HEK293 (cell line): ENCODE results near the gene VTI1B.

Experiments
- CTCF ChIA-PET: fragments of 350-600 bp; formaldehyde crosslinking; extraction: SDS; loops from one replicate; lab custom pipeline; 2021; ENCODE audit warnings: antibody characterized with exemption; lab: Yijun Ruan, JAX
- POLR2A ChIA-PET: fragments of 300-600 bp; formaldehyde crosslinking; extraction: SDS; loops from one replicate; lab custom pipeline; 2020; ENCODE audit warnings: antibody characterized with exemption, inconsistent platforms; lab: Yijun Ruan, JAX
- H3K27ac ChIP-seq: fragments of 200-500 bp; sonication (Bioruptor generic); 2 replicates; pipeline ENCODE4 v1.5.1; 2014; ENCODE audit warnings: low read depth, low read length, control low read depth, inconsistent platforms; ENCODE audit errors: extremely low read depth
- H3K36me3 ChIP-seq, 2 experiments: fragments of 200-500 bp in 1 of 2; sonication (Bioruptor generic) in 1 of 2; 1 replicate in 1 of 2; 2 replicates in 1 of 2; pipeline ENCODE4 v1.5.1; 2014 to 2017; ENCODE audit warnings: inconsistent platforms in 2 of 2, low read length in 2 of 2; ENCODE audit not compliant: control insufficient read depth in 2 of 2, insufficient read depth in 1 of 2
- H3K4me1 ChIP-seq: fragments of 200-500 bp; sonication (Bioruptor generic); 2 replicates; pipeline ENCODE4 v1.5.1; 2014; ENCODE audit warnings: mild to moderate bottlenecking, low read length, inconsistent platforms; ENCODE audit not compliant: control insufficient read depth, insufficient read depth
- H3K4me3 ChIP-seq: 2 replicates; pipeline ENCODE4 v1.5.1; 2011; ENCODE audit warnings: low read depth, mild to moderate bottlenecking, control low read depth, low read length, moderate library complexity
- H3K9me3 ChIP-seq: fragments of 200-500 bp; sonication (Bioruptor generic); 2 replicates; pipeline ENCODE4 v1.5.1; 2014; ENCODE audit warnings: low read depth, low read length, inconsistent platforms; ENCODE audit not compliant: control insufficient read depth, insufficient read depth
- IKZF3 ChIP-seq: fragments of 450-650 bp; IDR thresholded peaks from 2 replicates; pipeline ENCODE4 v1.5.0; 2018; ENCODE audit warnings: missing biosample characterization, mild to moderate bottlenecking, missing genetic modification characterization, moderate library complexity
- PRDM2 ChIP-seq: fragments of 450-650 bp; formaldehyde crosslinking; IDR thresholded peaks from 2 replicates; pipeline ENCODE4 v1.5.1; 2016; ENCODE audit warnings: missing biosample characterization, missing genetic modification characterization, borderline replicate concordance
- REPIN1 ChIP-seq: fragments of 450-650 bp; formaldehyde crosslinking; IDR thresholded peaks from 2 replicates; pipeline ENCODE4 v1.5.1; 2017; ENCODE audit warnings: missing biosample characterization, missing genetic modification characterization, low read depth
- SETDB1 ChIP-seq: IDR thresholded peaks from one replicate; pipeline ENCODE4 v1.6.1; 2017; ENCODE audit warnings: mild to moderate bottlenecking, low read length, moderate library complexity, mixed read lengths; ENCODE audit not compliant: insufficient read length
- SP2 ChIP-seq: fragments of 450-650 bp; formaldehyde crosslinking; IDR thresholded peaks from 2 replicates; pipeline ENCODE4 v1.5.1; 2016; ENCODE audit warnings: missing biosample characterization, missing genetic modification characterization
- TCF7L2 ChIP-seq: IDR thresholded peaks from 2 replicates; pipeline ENCODE4 v1.6.1; 2011; ENCODE audit warnings: low read depth, mild to moderate bottlenecking, inconsistent platforms, low read length, moderate library complexity, borderline replicate concordance
- TRIM28 ChIP-seq: IDR thresholded peaks from 2 replicates; pipeline ENCODE4 v1.6.1; 2011; ENCODE audit warnings: low read length, control low read depth, borderline replicate concordance
- ZBTB21 ChIP-seq: fragments of 450-650 bp; formaldehyde crosslinking; IDR thresholded peaks from 2 replicates; pipeline ENCODE4 v1.5.1; 2017; ENCODE audit warnings: missing biosample characterization, missing genetic modification characterization
- ZEB2 ChIP-seq: fragments of 450-650 bp; formaldehyde crosslinking; IDR thresholded peaks from 2 replicates; pipeline ENCODE4 v1.5.1; 2016; ENCODE audit warnings: missing biosample characterization, missing genetic modification characterization
- ZNF133 ChIP-seq: fragments of 450-650 bp; formaldehyde crosslinking; IDR thresholded peaks from 2 replicates; pipeline ENCODE4 v1.5.1; 2016; ENCODE audit warnings: missing biosample characterization, missing genetic modification characterization
- ZNF16 ChIP-seq: fragments of 450-650 bp; formaldehyde crosslinking; IDR thresholded peaks from 2 replicates; pipeline ENCODE4 v1.5.1; 2016; ENCODE audit warnings: low read depth, missing biosample characterization, missing genetic modification characterization
- ZNF18 ChIP-seq: fragments of 450-650 bp; formaldehyde crosslinking; IDR thresholded peaks from 2 replicates; pipeline ENCODE4 v1.5.1; 2016; ENCODE audit warnings: missing biosample characterization, missing genetic modification characterization
- ZNF184 ChIP-seq: fragments of 450-650 bp; IDR thresholded peaks from 2 replicates; pipeline ENCODE4 v1.5.1; 2018; ENCODE audit warnings: missing biosample characterization, mild to moderate bottlenecking, missing genetic modification characterization
- ZNF248 ChIP-seq: fragments of 450-650 bp; formaldehyde crosslinking; IDR thresholded peaks from 2 replicates; pipeline ENCODE4 v1.5.1; 2017; ENCODE audit warnings: missing biosample characterization, missing genetic modification characterization
- ZNF416 ChIP-seq: fragments of 450-650 bp; formaldehyde crosslinking; IDR thresholded peaks from 2 replicates; pipeline ENCODE4 v1.5.1; 2016; ENCODE audit warnings: missing biosample characterization, missing genetic modification characterization
- ZNF488 ChIP-seq: fragments of 450-650 bp; formaldehyde crosslinking; IDR thresholded peaks from 2 replicates; pipeline ENCODE4 v1.5.1; 2016; ENCODE audit warnings: missing biosample characterization, missing genetic modification characterization
- ZNF513 ChIP-seq: fragments of 450-650 bp; IDR thresholded peaks from 2 replicates; pipeline ENCODE4 v1.5.1; 2018; ENCODE audit warnings: missing biosample characterization, missing genetic modification characterization
- ZNF549 ChIP-seq: fragments of 450-650 bp; IDR thresholded peaks from 2 replicates; pipeline ENCODE4 v1.5.1; 2018; ENCODE audit warnings: missing biosample characterization, missing genetic modification characterization, mild to moderate bottlenecking, inconsistent platforms, moderate library complexity
- ZNF571 ChIP-seq: fragments of 450-650 bp; formaldehyde crosslinking; IDR thresholded peaks from 2 replicates; pipeline ENCODE4 v1.5.0; 2017; ENCODE audit warnings: missing biosample characterization, missing genetic modification characterization
- ZNF626 ChIP-seq: fragments of 450-650 bp; sonication (Bioruptor Pico); formaldehyde crosslinking; IDR thresholded peaks from 2 replicates; pipeline ENCODE4 v1.5.1; 2018; ENCODE audit warnings: missing biosample characterization, missing genetic modification characterization, inconsistent platforms
- ZNF776 ChIP-seq: fragments of 450-650 bp; formaldehyde crosslinking; IDR thresholded peaks from 2 replicates; pipeline ENCODE4 v1.5.0; 2017; ENCODE audit warnings: missing biosample characterization, missing genetic modification characterization, borderline replicate concordance
- ZNF777 ChIP-seq: fragments of 450-650 bp; formaldehyde crosslinking; IDR thresholded peaks from 2 replicates; pipeline ENCODE4 v1.5.1; 2017; ENCODE audit warnings: missing biosample characterization, missing genetic modification characterization, borderline replicate concordance
- ZNF792 ChIP-seq: fragments of 450-650 bp; formaldehyde crosslinking; IDR thresholded peaks from 2 replicates; pipeline ENCODE4 v1.5.1; 2016; ENCODE audit warnings: missing biosample characterization, missing genetic modification characterization
- TF ChIP-seq, protein P1 (sequence below): fragments of 450-650 bp; formaldehyde crosslinking; IDR thresholded peaks from 2 replicates; pipeline ENCODE4 v1.5.1; 2016; ENCODE audit warnings: missing biosample characterization, missing genetic modification characterization
- TF ChIP-seq, protein P2 (sequence below): fragments of 450-650 bp; formaldehyde crosslinking; IDR thresholded peaks from 2 replicates; pipeline ENCODE4 v1.5.1; 2017; ENCODE audit warnings: missing biosample characterization, missing genetic modification characterization

The VTI1B gene

DNA sequence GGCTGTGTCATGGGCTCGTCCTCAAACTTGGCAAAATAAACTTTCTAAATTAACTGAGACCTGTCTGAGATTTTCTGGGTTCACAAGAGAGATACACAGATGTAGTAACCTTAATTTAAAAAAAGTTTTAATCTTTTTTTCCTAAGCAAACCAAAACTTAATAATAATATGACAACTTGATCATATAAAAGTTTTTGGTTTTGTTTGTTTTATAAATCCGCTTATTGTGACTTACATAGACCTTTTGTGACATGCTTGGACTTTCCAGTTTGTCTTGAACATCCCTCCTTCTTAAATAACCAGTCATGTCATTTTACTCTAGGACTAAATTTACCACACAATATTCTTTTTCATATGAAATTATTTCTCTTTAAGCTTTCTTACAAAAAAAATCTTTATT is 35.8 kb upstream of the VTI1B start:
- POLR2A ChIA-PET, result no interaction called here
- Histone ChIP-seq H3K9me3 (no peaks in the 10 kb centered on the region), H3K36me3 (no peaks in the 10 kb centered on the region), H3K4me1 (no peaks in the 10 kb centered on the region), H3K27ac (no peak overlapping the region), H3K4me3 (no peak overlapping the region)
- CTCF ChIA-PET, result interaction anchor here (0.8 kb wide), 1 partner anchor 9 kb away, joined by 3 read pairs; no protein-coding TSS in a partner anchor
- TF ChIP-seq ZNF549, result peak; percentile 24; the same call in 1 of the 2 replicates
- TF ChIP-seq ZNF416 (tag by site-specific recombination), result no peak
- TF ChIP-seq ZNF792, result no peak
- no peak for TF ChIP-seq IKZF3
- TF ChIP-seq ZNF184, result peak; percentile 51; the same call in 1 of the 2 replicates
- no peak for TF ChIP-seq ZNF488 (tag by site-specific recombination)
- TF ChIP-seq ZNF16 (tag by site-specific recombination), result no peak
- no peak for TF ChIP-seq ZNF777 (tag by site-specific recombination)
- 0 out of 2 replicates have a peak, but pooled peaks have one; percentile 70 for TF ChIP-seq ZNF626 (tag by site-specific recombination)
- TF ChIP-seq SP2 (tag by site-specific recombination), result no peak
- no peak for TF ChIP-seq ZNF18 (tag by site-specific recombination)
- no peak for TF ChIP-seq ZNF248 (tag by site-specific recombination)
- TF ChIP-seq ZBTB21, result no peak
- no peak for TF ChIP-seq TCF7L2
- no peak for TF ChIP-seq REPIN1 (tag by site-specific recombination)
- no peak for TF ChIP-seq PRDM2 (tag by site-specific recombination)
- TF ChIP-seq, protein P1, sequence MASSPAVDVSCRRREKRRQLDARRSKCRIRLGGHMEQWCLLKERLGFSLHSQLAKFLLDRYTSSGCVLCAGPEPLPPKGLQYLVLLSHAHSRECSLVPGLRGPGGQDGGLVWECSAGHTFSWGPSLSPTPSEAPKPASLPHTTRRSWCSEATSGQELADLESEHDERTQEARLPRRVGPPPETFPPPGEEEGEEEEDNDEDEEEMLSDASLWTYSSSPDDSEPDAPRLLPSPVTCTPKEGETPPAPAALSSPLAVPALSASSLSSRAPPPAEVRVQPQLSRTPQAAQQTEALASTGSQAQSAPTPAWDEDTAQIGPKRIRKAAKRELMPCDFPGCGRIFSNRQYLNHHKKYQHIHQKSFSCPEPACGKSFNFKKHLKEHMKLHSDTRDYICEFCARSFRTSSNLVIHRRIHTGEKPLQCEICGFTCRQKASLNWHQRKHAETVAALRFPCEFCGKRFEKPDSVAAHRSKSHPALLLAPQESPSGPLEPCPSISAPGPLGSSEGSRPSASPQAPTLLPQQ (tag by site-specific recombination), result no peak
- TF ChIP-seq, protein P2, sequence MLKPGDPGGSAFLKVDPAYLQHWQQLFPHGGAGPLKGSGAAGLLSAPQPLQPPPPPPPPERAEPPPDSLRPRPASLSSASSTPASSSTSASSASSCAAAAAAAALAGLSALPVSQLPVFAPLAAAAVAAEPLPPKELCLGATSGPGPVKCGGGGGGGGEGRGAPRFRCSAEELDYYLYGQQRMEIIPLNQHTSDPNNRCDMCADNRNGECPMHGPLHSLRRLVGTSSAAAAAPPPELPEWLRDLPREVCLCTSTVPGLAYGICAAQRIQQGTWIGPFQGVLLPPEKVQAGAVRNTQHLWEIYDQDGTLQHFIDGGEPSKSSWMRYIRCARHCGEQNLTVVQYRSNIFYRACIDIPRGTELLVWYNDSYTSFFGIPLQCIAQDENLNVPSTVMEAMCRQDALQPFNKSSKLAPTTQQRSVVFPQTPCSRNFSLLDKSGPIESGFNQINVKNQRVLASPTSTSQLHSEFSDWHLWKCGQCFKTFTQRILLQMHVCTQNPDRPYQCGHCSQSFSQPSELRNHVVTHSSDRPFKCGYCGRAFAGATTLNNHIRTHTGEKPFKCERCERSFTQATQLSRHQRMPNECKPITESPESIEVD (tag by site-specific recombination), result no peak
- no peak for TF ChIP-seq ZNF133 (tag by site-specific recombination)
- TF ChIP-seq ZNF571 (tag by site-specific recombination), result no peak
- TF ChIP-seq TRIM28, result peak; percentile 77; the same call in 1 of the 2 replicates
- TF ChIP-seq ZNF513 (tag by site-specific recombination), result no peak
- TF ChIP-seq ZEB2 (tag by site-specific recombination), result no peak
- TF ChIP-seq ZNF776 (tag by site-specific recombination), result no peak
- TF ChIP-seq SETDB1, result peak; percentile 99
